ENCODE data around the gene RASA3. TPM values are rescaled to one million over a fixed set of nuclear protein-coding genes. Genes with fewer than 3 reads are reported as not detected.

RASA3 gene
- total and polyA plus RNA-seq, 2 of the 8 experiments (the other 6 are each of a cell fraction or from before 2014, with no cell fraction given): 7.5 to 21.9 TPM

DNA sequence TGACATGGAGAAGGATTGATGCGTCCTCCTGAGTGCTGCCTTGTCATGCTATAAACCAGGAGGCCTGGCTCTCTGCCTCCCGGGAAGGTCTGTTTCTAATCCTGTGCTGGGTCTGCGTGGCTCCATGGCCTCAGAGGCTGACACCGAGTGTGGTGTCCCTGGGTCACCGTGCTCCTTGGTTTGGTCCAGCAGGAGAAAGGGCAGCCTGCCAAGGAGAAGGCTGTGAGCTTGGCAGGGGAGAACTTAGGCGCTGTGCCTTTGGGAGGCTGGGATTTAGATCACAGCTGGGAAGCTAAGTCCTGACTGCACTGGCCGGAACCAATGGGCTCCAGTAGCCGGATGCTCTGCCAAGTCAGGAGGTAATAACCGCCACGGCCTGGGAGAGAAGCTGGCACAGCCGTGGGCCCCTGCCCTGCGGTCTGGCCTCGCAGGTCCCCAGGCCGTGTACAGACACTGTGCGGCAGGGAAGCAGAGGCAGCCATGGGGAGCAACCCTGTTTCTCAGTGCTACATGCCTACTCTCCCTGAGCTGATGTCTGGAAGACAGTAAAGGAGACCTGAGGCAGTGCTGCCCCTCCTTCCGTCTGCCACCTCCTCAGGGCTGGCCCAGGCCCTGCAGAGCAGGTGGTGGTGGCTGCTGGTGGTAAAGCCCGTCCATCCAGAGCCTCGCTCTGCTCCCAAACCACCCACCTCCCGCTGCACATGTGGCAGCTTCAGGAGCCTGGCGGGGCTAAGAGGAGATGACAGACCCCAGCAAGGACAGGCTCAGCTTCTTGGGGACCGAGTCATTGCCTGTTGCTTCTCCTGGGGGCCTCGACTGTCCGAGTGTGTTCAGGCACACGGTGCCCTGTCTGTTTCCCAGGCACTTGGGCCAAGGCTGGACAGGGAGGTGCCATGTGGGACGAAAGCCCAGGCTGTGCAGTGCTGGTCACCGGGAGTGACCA is 203.5 kb downstream of the RASA3 start:
- DNase-seq (ENCODE audit: low read depth in 1 of 2, low spot score in 2 of 2) (no peak), FAIRE-seq (no peak)
- H3K4me3 ChIP-seq (ENCODE audit: extremely low read depth in 1 of 4, insufficient read depth in 2 of 4, low read depth in 3 of 4, low read length in 4 of 4): no peak overlapping the region
- H2BK20ac ChIP-seq (ENCODE audit: low read length): peak overlapping the region; percentile 10; the same call in 1 of the 2 replicates
- H4K91ac ChIP-seq (replicated peaks; ENCODE audit: insufficient read length, low read length): peak overlapping the region; percentile 57
- no peak overlapping the region for H3K14ac ChIP-seq (ENCODE audit: insufficient read length)
- no peak overlapping the region for H3K23ac ChIP-seq (ENCODE audit: insufficient read length)
- ChIA-PET POLR2A (ENCODE audit: partially characterized antibody) (no interaction called here), CTCF (ENCODE audit: partially characterized antibody) (interaction anchor here (0.7 to 2.7 kb wide), 6 partner anchors 8 to 204 kb away, joined by 3 to 8 read pairs (median 4); no protein-coding TSS in a partner anchor)
- no peak overlapping the region for H3K4me2 ChIP-seq (ENCODE audit: insufficient read depth in 1 of 2, low read depth in 2 of 2, low read length in 2 of 2)
- 92% methylated on average over 26 of the region's 26 CpGs; no CpG with 5 or more reads in 1 of the 2 experiments for WGBS, 2 experiments (ENCODE audit: extremely low coverage in 1 of 2, insufficient coverage in 1 of 2, insufficient read length in 1 of 2, insufficient replicate concordance in 2 of 2, low coverage in 1 of 2, low lambda C conversion rate in 2 of 2, missing lambda C conversion rate in 1 of 2)
- no peak overlapping the region; the same call in 1 of the 2 replicates for H3K18ac ChIP-seq (ENCODE audit: extremely low read depth, low read length)
- H2BK12ac ChIP-seq (ENCODE audit: low read depth, low read length): no peak overlapping the region
- no peak overlapping the region for H4K8ac ChIP-seq (ENCODE audit: extremely low read depth, insufficient read depth, low read length)
- no peak overlapping the region; the same call in 1 of the 2 replicates for H2BK5ac ChIP-seq (ENCODE audit: low read depth, low read length)
- peak overlapping the region; percentile 44 for H3K4ac ChIP-seq (replicated peaks; ENCODE audit: insufficient read length, low read depth, low read length)
- no peaks in the 10 kb centered on the region for H3K9me3 ChIP-seq (ENCODE audit: insufficient read depth in 2 of 2, low read depth in 1 of 2, low read length in 1 of 2)
- H3K27me3 ChIP-seq (replicated peaks in 1 of 4; ENCODE audit: control insufficient read depth in 3 of 4, extremely low read depth in 1 of 4, insufficient read depth in 3 of 4, low read length in 3 of 4): no peaks in the 10 kb centered on the region
- H3K36me3 ChIP-seq (ENCODE audit: control insufficient read depth in 2 of 4, insufficient read depth in 4 of 4, low read length in 3 of 4): no peaks in the 10 kb centered on the region
- no peaks in the 10 kb centered on the region for H3K23me2 ChIP-seq (ENCODE audit: low read depth, low read length)
- H2AFZ ChIP-seq (ENCODE audit: low read length): no peak overlapping the region
- H4K5ac ChIP-seq (ENCODE audit: insufficient read length, low read depth, low read length): no peak overlapping the region
- no peaks in the 10 kb centered on the region for H4K20me1 ChIP-seq (replicated peaks in 1 of 2; ENCODE audit: control insufficient read depth in 1 of 2, insufficient read depth in 2 of 2, low read length in 2 of 2)
- no peak overlapping the region for H3K27ac ChIP-seq (ENCODE audit: low read depth, low read length)
- no peaks in the 10 kb centered on the region for H3K79me1 ChIP-seq (ENCODE audit: low read depth, low read length)
- no peak overlapping the region for H2BK120ac ChIP-seq (replicated peaks; ENCODE audit: low read depth, low read length)
- no peak overlapping the region for H2AK5ac ChIP-seq (ENCODE audit: low read depth, low read length)
- no peaks in the 10 kb centered on the region for H3K4me1 ChIP-seq (replicated peaks in 1 of 4; ENCODE audit: control insufficient read depth in 3 of 4, insufficient read depth in 4 of 4, low read length in 3 of 4)
- H3K9ac ChIP-seq (replicated peaks in 1 of 4; ENCODE audit: extremely low read depth in 1 of 4, low read depth in 3 of 4, low read length in 3 of 4): no peak overlapping the region
- H2BK15ac ChIP-seq (ENCODE audit: low read length): no peak overlapping the region
- TF ChIP-seq POU5F1 (IDR thresholded peaks at IDR 0.05; ENCODE audit: low read depth, low read length) (no peak), SAP30 (IDR thresholded peaks at IDR 0.05; ENCODE audit: insufficient read depth, insufficient replicate concordance, low read length) (no peak), BACH1 (IDR thresholded peaks at IDR 0.05; ENCODE audit: low read length) (no peak), KDM4A (IDR thresholded peaks at IDR 0.05; ENCODE audit: low read depth, low read length, severe bottlenecking) (no peak), YY1 (IDR thresholded peaks at IDR 0.05; ENCODE audit: low read depth, low read length) (no peak), JUN (IDR thresholded peaks at IDR 0.05; ENCODE audit: low read depth, low read length) (no peak), GABPA (IDR thresholded peaks at IDR 0.05; ENCODE audit: borderline replicate concordance, insufficient read depth, low read length) (no peak)
- H3K56ac ChIP-seq (replicated peaks; ENCODE audit: insufficient read length, low read depth, low read length): no peak overlapping the region
- H3K79me2 ChIP-seq (ENCODE audit: control insufficient read depth in 1 of 2, insufficient read depth in 2 of 2, low read length in 2 of 2): no peaks in the 10 kb centered on the region
